Measurements from ENCODE around the gene DPP7. TPM values are rescaled to one million over a fixed set of nuclear protein-coding genes. Genes with fewer than 3 reads are reported as not detected.

The DPP7 gene
- total and polyA plus RNA-seq, 9 of the 15 experiments (the other 6 are each of a cell fraction or from before 2014, with no cell fraction given), result 0.99 to 365 (median 132) TPM

- Histone ChIP-seq H4K20me1 (replicated peaks; ENCODE audit: control insufficient read depth, insufficient read depth, low read length) (peaks cover 14% of the 10 kb centered on the region), H3K79me2 (ENCODE audit: control insufficient read depth, insufficient read depth, low read length) (peaks cover 39% of the 10 kb centered on the region), H3K9ac (ENCODE audit: insufficient read depth in 1 of 2, low read depth in 2 of 2, low read length in 2 of 2) (peak overlapping the region; percentile 86 to 91), H3K36me3 (ENCODE audit: control insufficient read depth, insufficient read depth, low read length) (peaks cover 12% of the 10 kb centered on the region; the same call in 1 of the 3 replicates), H2AFZ (ENCODE audit: low read depth, low read length) (peak overlapping the region; percentile 73), H3K27ac (ENCODE audit: extremely low read depth, low read depth, low read length) (peak overlapping the region; percentile 88), H3K9me3 (replicated peaks; ENCODE audit: control insufficient read depth, insufficient read depth, low read depth, low read length) (no peaks in the 10 kb centered on the region), H3K4me3 (peak overlapping the region; percentile 65), H3K4me2 (ENCODE audit: insufficient read depth, low read length) (peak overlapping the region; percentile 91), H3K4me1 (replicated peaks in 1 of 2; ENCODE audit: control insufficient read depth in 2 of 2, insufficient read depth in 2 of 2, low read length in 2 of 2) (peaks cover 42 to 69% of the 10 kb centered on the region in 2 experiments), H3K27me3 (ENCODE audit: control insufficient read depth in 2 of 2, insufficient read depth in 2 of 2, low read length in 2 of 2) (no peaks in the 10 kb centered on the region), H3K9me1 (ENCODE audit: control insufficient read depth, insufficient read depth, low read length) (peaks cover 8% of the 10 kb centered on the region)
- no peak for ATAC-seq
- FAIRE-seq, result no peak
- TF ChIP-seq ATF3 (IDR thresholded peaks at IDR 0.05), result no peak
- no peak for TF ChIP-seq ATF3 (CRISPR knock-in tag; conservative IDR thresholded peaks at IDR 0.05)
- TF ChIP-seq CGGBP1 (CRISPR knock-in tag; IDR thresholded peaks at IDR 0.05), result no peak
- peak; percentile 47; the same call in 1 of the 2 replicates for TF ChIP-seq ZNF57 (CRISPR knock-in tag; IDR thresholded peaks at IDR 0.05)
- peak; percentile 70; the same call in 1 of the 2 replicates for TF ChIP-seq KAT7 (CRISPR knock-in tag; IDR thresholded peaks at IDR 0.05; ENCODE audit: borderline replicate concordance)
- TF ChIP-seq ZFX (CRISPR knock-in tag; IDR thresholded peaks at IDR 0.05), result peak; percentile 9
- WGBS (ENCODE audit: insufficient coverage, low coverage, missing lambda C conversion rate), result 76% methylated on average over 2 of the region's 2 CpGs
- ChIA-PET CTCF (ENCODE audit: low intra/inter-chr PET ratio) (no interaction called here), POLR2A (interaction anchor here (0.6 to 2.5 kb wide), 6 partner anchors 12 to 204 kb away, joined by 3 to 14 read pairs (median 3); partner anchors contain the start of gene MAN1B1)
- no TSS peak for BruUV-seq (replicated peaks)
- DNase-seq (ENCODE audit: extremely low read depth in 1 of 4, low spot score in 3 of 4), result no peak
- in situ Hi-C loops (cut with MboI), result no loop called here
- intact Hi-C loops (cut with micrococcal nuclease), result no loop called here
These were observed 43.3 kb downstream of the DPP7 start for GRCh38 chr9:137071282-137071681.

Measured in K562 (cell line).